ENCODE data around the gene TAGLN. TPM values are rescaled to one million over a fixed set of nuclear protein-coding genes. Genes with fewer than 3 reads are reported as not detected.

TAGLN gene
- polyA plus RNA-seq, 1 of the 3 experiments (the other 2 are of a cell fraction): 519 TPM

DNA sequence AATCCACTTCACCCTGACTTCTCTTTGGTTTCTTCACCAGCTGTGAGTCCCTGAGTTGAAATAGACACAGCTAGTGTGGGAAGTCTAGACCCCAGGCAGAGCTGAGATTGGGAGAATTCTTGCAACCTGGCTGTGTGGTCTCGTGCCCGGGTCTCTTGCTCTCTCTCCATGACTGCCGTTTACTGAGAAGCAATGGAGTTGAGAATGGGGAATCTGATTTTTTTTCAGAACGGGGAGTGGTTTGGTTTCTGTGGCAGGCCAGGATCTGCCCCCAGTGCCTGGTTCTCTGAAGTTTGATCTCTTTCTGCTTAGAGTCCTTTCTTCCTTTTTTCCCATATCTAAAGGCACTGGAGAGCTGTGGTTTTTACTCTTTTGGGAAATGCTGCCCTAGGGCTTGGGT, 19.1 kb upstream of the TAGLN start:
- Histone ChIP-seq H4K20me1 (ENCODE audit: insufficient read depth) (no peaks in the 10 kb centered on the region), H3K9me3 (no peaks in the 10 kb centered on the region), H2AFZ (ENCODE audit: low read depth) (peak overlapping the region; percentile 56; the same call in 1 of the 2 replicates), H3K27me3 (ENCODE audit: insufficient read depth) (no peaks in the 10 kb centered on the region), H3K36me3 (replicated peaks in 1 of 2; ENCODE audit: control insufficient read depth in 1 of 2, insufficient read depth in 2 of 2, low read length in 1 of 2) (peaks cover 8 to 14% of the 10 kb centered on the region in 2 experiments), H3K27ac (ENCODE audit: low read depth in 2 of 2, low read length in 1 of 2) (peak overlapping the region in 1 of 2 experiments; percentile 42; a peak in 1 of 4 replicates), H3K9me2 (no peaks in the 10 kb centered on the region), H3F3A (replicated peaks; ENCODE audit: insufficient read depth) (peaks cover 16% of the 10 kb centered on the region), H3K9ac (no peak overlapping the region; the same call in 1 of the 2 replicates), H3K4me2 (peak overlapping the region; percentile 99), H3K4me3 (ENCODE audit: low read depth in 2 of 2, low read length in 1 of 2) (peak overlapping the region; percentile 76 to 77; a peak in 3 of 4 replicates), H3K4me1 (ENCODE audit: control insufficient read depth in 1 of 2, insufficient read depth in 2 of 2, low read depth in 1 of 2, low read length in 1 of 2) (peaks cover 10 to 20% of the 10 kb centered on the region in 2 experiments; a peak in 2 of 4 replicates), H3K79me2 (ENCODE audit: insufficient read depth) (peaks cover 11% of the 10 kb centered on the region; the same call in 1 of the 2 replicates)
- ChIA-PET CTCF (interaction anchor here (1.0 to 6.4 kb wide), 9 partner anchors 14 to 389 kb away, joined by 3 to 54 read pairs (median 6); partner anchors contain the start of genes APOA5, PCSK7 and RNF214), POLR2A (interaction anchor here (1.4 kb wide), 1 partner anchor 17 kb away, joined by 3 read pairs; no protein-coding TSS in a partner anchor)
- TF ChIP-seq TCF12 (IDR thresholded peaks at IDR 0.05) (no peak), EP300 (IDR thresholded peaks at IDR 0.05; ENCODE audit: borderline replicate concordance in 1 of 2, low read depth in 1 of 2, low read length in 1 of 2) (no peak), GABPA (IDR thresholded peaks at IDR 0.05; ENCODE audit: low read depth) (no peak), SMC3 (IDR thresholded peaks at IDR 0.05; ENCODE audit: low read depth, low read length) (no peak), YY1 (IDR thresholded peaks at IDR 0.05; ENCODE audit: low read depth) (no peak), FOXM1 (IDR thresholded peaks at IDR 0.05; ENCODE audit: low read depth) (no peak), TEAD4 (IDR thresholded peaks at IDR 0.05; ENCODE audit: borderline replicate concordance, insufficient read depth) (no peak), RAD21 (IDR thresholded peaks at IDR 0.05; ENCODE audit: low read length) (no peak)
- TF ChIP-seq, protein P1, sequence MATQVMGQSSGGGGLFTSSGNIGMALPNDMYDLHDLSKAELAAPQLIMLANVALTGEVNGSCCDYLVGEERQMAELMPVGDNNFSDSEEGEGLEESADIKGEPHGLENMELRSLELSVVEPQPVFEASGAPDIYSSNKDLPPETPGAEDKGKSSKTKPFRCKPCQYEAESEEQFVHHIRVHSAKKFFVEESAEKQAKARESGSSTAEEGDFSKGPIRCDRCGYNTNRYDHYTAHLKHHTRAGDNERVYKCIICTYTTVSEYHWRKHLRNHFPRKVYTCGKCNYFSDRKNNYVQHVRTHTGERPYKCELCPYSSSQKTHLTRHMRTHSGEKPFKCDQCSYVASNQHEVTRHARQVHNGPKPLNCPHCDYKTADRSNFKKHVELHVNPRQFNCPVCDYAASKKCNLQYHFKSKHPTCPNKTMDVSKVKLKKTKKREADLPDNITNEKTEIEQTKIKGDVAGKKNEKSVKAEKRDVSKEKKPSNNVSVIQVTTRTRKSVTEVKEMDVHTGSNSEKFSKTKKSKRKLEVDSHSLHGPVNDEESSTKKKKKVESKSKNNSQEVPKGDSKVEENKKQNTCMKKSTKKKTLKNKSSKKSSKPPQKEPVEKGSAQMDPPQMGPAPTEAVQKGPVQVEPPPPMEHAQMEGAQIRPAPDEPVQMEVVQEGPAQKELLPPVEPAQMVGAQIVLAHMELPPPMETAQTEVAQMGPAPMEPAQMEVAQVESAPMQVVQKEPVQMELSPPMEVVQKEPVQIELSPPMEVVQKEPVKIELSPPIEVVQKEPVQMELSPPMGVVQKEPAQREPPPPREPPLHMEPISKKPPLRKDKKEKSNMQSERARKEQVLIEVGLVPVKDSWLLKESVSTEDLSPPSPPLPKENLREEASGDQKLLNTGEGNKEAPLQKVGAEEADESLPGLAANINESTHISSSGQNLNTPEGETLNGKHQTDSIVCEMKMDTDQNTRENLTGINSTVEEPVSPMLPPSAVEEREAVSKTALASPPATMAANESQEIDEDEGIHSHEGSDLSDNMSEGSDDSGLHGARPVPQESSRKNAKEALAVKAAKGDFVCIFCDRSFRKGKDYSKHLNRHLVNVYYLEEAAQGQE (IDR thresholded peaks at IDR 0.05; ENCODE audit: low read depth, low read length): no peak
- TF ChIP-seq, protein P2, sequence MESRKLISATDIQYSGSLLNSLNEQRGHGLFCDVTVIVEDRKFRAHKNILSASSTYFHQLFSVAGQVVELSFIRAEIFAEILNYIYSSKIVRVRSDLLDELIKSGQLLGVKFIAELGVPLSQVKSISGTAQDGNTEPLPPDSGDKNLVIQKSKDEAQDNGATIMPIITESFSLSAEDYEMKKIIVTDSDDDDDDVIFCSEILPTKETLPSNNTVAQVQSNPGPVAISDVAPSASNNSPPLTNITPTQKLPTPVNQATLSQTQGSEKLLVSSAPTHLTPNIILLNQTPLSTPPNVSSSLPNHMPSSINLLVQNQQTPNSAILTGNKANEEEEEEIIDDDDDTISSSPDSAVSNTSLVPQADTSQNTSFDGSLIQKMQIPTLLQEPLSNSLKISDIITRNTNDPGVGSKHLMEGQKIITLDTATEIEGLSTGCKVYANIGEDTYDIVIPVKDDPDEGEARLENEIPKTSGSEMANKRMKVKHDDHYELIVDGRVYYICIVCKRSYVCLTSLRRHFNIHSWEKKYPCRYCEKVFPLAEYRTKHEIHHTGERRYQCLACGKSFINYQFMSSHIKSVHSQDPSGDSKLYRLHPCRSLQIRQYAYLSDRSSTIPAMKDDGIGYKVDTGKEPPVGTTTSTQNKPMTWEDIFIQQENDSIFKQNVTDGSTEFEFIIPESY (IDR thresholded peaks at IDR 0.05; ENCODE audit: borderline replicate concordance, low read depth): no peak
- TF ChIP-seq, protein P3, sequence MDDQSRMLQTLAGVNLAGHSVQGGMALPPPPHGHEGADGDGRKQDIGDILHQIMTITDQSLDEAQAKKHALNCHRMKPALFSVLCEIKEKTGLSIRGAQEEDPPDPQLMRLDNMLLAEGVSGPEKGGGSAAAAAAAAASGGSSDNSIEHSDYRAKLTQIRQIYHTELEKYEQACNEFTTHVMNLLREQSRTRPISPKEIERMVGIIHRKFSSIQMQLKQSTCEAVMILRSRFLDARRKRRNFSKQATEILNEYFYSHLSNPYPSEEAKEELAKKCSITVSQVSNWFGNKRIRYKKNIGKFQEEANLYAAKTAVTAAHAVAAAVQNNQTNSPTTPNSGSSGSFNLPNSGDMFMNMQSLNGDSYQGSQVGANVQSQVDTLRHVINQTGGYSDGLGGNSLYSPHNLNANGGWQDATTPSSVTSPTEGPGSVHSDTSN (IDR thresholded peaks at IDR 0.05): no peak
- TF ChIP-seq, protein P4, sequence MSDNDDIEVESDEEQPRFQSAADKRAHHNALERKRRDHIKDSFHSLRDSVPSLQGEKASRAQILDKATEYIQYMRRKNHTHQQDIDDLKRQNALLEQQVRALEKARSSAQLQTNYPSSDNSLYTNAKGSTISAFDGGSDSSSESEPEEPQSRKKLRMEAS (IDR thresholded peaks at IDR 0.05; ENCODE audit: low read depth): no peak
- TF ChIP-seq, protein P5, sequence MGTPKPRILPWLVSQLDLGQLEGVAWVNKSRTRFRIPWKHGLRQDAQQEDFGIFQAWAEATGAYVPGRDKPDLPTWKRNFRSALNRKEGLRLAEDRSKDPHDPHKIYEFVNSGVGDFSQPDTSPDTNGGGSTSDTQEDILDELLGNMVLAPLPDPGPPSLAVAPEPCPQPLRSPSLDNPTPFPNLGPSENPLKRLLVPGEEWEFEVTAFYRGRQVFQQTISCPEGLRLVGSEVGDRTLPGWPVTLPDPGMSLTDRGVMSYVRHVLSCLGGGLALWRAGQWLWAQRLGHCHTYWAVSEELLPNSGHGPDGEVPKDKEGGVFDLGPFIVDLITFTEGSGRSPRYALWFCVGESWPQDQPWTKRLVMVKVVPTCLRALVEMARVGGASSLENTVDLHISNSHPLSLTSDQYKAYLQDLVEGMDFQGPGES (IDR thresholded peaks at IDR 0.05; ENCODE audit: low read depth, low read length): no peak
- 85% methylated on average over 4 of the region's 4 CpGs for WGBS (ENCODE audit: low lambda C conversion rate)
- peak; percentile 15 for DNase-seq
